Upper lobe of left lung (tissue), 4 donors: ENCODE data around the gene HNRNPLL.

ENCODE experiments used
- CTCF ChIP-seq, 6 experiments: fragments of 450-650 bp in 4 of 6; fragments of 200-600 bp in 2 of 6; sonication (generic) in 2 of 6; IDR thresholded peaks; one replicate each; pipeline ENCODE4 v1.5.1; 2016 to 2019; ENCODE audit warnings: antibody characterized with exemption in 6 of 6
- POLR2A ChIP-seq, 4 donors: fragments of 450-650 bp; IDR thresholded peaks; one replicate each; pipeline ENCODE4 v1.5.1; 2016 to 2017; ENCODE audit warnings: antibody characterized with exemption in 4 of 4, mild to moderate bottlenecking in 2 of 4

- no peak for TF ChIP-seq CTCF (IDR thresholded peaks at IDR 0.05)
- TF ChIP-seq POLR2A (IDR thresholded peaks at IDR 0.05), result no peak
Measured at GRCh38 chr2:38590053-38590452, 12.7 kb downstream of the HNRNPLL start.
